Neuron (in vitro differentiated cells): ENCODE data around the gene IKBKE.

Experiments used
- H2AFZ ChIP-seq: one replicate; pipeline ENCODE4 v1.6.1; 2013; ENCODE audit warnings: low read depth, mild to moderate bottlenecking, inconsistent platforms, low read length, moderate library complexity
- H3K27me3 ChIP-seq: one replicate; pipeline ENCODE4 v1.6.1; 2013; ENCODE audit warnings: low read length; ENCODE audit not compliant: insufficient read depth
- H3K36me3 ChIP-seq: one replicate; pipeline ENCODE4 v1.6.1; 2013; ENCODE audit warnings: low read length; ENCODE audit not compliant: insufficient read depth
- H3K4me1 ChIP-seq: one replicate; pipeline ENCODE4 v1.6.1; 2013; ENCODE audit warnings: low read length; ENCODE audit not compliant: insufficient read depth
- H3K4me3 ChIP-seq: 2 replicates; pipeline ENCODE4 v1.5.1; 2013; ENCODE audit warnings: mild to moderate bottlenecking, low read length, moderate library complexity
- H3K9me3 ChIP-seq: one replicate; pipeline ENCODE4 v1.6.1; 2013; ENCODE audit warnings: low read length

The IKBKE gene

GRCh38 chr1:206507284-206508129 is 37.2 kb downstream of the IKBKE start, which contains the start of gene RASSF5:
TSS of gene RASSF5 (plus strand) at chr1:206507531. CDS start at chr1:206507603, 72 bp downstream.
- Histone ChIP-seq H3K9me3 (no peaks in the 10 kb centered on the region), H3K4me1 (peaks cover 14% of the 10 kb centered on the region), H3K27me3 (peaks cover 72% of the 10 kb centered on the region), H2AFZ (no peak within 1 kb of the TSS), H3K36me3 (no peaks in the 10 kb centered on the region), H3K4me3 (no peak within 1 kb of the TSS)

DNA sequence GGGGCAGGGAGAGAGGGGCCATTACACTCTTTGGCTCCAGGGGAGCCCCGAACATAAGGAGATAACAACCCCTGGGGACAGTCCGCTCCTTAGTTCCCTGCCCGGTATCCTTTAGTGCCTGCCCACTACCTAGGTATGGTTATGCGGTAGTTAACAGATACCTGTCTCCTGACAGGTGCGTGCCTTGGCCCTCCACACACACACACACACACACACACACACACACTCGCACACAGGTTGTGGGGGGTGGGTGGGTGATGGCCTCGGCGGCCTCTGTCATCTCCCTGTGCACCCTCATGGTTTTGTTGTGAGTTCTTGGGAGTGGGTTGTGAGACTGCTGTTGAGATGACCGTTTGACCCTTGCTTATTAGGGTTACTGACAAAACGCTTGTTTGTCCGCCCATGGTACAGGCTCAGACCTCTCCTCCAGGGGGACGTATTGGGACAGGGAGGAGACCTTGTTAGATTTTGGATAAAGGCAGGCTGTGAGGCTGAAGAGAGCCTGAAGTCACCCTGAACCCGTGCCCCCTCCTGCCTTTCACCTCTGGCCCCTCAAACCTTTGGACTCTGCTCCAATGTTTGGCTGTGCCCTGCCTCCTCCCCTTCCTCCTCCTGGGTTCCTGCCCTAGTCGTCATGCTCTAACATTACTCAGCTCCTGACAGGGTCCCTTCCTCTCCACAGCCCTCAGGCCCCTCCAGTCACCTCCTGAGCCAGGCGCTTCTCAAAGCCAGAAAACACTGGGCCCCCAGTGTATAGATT is 38.0 kb downstream of the IKBKE start:
- Histone ChIP-seq H3K4me3 (no peak overlapping the region), H2AFZ (no peak overlapping the region), H3K36me3 (no peaks in the 10 kb centered on the region), H3K4me1 (peaks cover 21% of the 10 kb centered on the region), H3K27me3 (peaks cover 79% of the 10 kb centered on the region), H3K9me3 (no peaks in the 10 kb centered on the region)

DNA sequence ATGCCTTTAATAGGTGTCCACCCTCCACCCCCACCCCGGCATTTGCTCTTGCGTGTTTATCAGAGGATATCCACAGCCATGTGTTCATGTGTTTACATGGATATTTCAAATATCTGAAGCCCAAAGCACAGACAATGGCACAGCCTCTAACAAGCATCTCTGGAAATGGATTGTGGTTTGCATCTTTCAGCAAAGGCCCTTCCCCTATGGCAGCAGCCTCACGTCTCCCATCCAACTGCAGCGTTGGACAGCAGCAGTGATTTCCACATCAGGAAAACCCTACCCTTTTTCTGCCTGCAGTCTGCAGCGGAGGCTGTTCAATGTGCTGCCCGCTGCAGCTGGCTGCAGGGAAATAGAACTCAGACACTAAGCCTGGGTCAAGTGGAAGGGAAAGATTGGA is 38.7 kb downstream of the IKBKE start:
- no peaks in the 10 kb centered on the region for H3K36me3 ChIP-seq
- no peak overlapping the region for H3K4me3 ChIP-seq
- H3K4me1 ChIP-seq, result peaks cover 24% of the 10 kb centered on the region
- H3K27me3 ChIP-seq, result peaks cover 83% of the 10 kb centered on the region
- no peaks in the 10 kb centered on the region for H3K9me3 ChIP-seq
- H2AFZ ChIP-seq, result no peak overlapping the region

- H3K4me1 ChIP-seq, result peaks cover 24% of the 10 kb centered on the region
- no peaks in the 10 kb centered on the region for H3K9me3 ChIP-seq
- no peak overlapping the region for H2AFZ ChIP-seq
- no peak overlapping the region for H3K4me3 ChIP-seq
- H3K27me3 ChIP-seq, result peaks cover 81% of the 10 kb centered on the region
- H3K36me3 ChIP-seq, result no peaks in the 10 kb centered on the region
These were observed 39.5 kb downstream of the IKBKE start for GRCh38 chr1:206509612-206510257.

- Histone ChIP-seq H3K27me3 (peaks cover 78% of the 10 kb centered on the region), H3K9me3 (no peaks in the 10 kb centered on the region), H3K36me3 (no peaks in the 10 kb centered on the region), H3K4me3 (no peak overlapping the region), H2AFZ (no peak overlapping the region), H3K4me1 (peaks cover 24% of the 10 kb centered on the region)
These were observed 40.1 kb downstream of the IKBKE start for GRCh38 chr1:206510371-206510770.

- Histone ChIP-seq H2AFZ (peak overlapping the region; percentile 60), H3K27me3 (peaks cover 67% of the 10 kb centered on the region), H3K36me3 (no peaks in the 10 kb centered on the region), H3K4me1 (peaks cover 24% of the 10 kb centered on the region), H3K4me3 (no peak overlapping the region), H3K9me3 (no peaks in the 10 kb centered on the region)
These were observed 41.2 kb downstream of the IKBKE start for GRCh38 chr1:206511362-206512057.

GRCh38 chr1:206512058-206512850 is 42.0 kb downstream of the IKBKE start:
- Histone ChIP-seq H2AFZ (peak overlapping the region; percentile 60), H3K4me3 (peak overlapping the region; percentile 5), H3K4me1 (peaks cover 24% of the 10 kb centered on the region), H3K9me3 (no peaks in the 10 kb centered on the region), H3K27me3 (peaks cover 60% of the 10 kb centered on the region), H3K36me3 (no peaks in the 10 kb centered on the region)

- Histone ChIP-seq H2AFZ (no peak overlapping the region), H3K4me1 (peaks cover 24% of the 10 kb centered on the region), H3K9me3 (no peaks in the 10 kb centered on the region), H3K4me3 (no peak overlapping the region), H3K27me3 (peaks cover 58% of the 10 kb centered on the region), H3K36me3 (no peaks in the 10 kb centered on the region)
These were observed 42.5 kb downstream of the IKBKE start for GRCh38 chr1:206512851-206513180.

GRCh38 chr1:206513312-206514111 is 43.2 kb downstream of the IKBKE start:
- no peak overlapping the region for H3K4me3 ChIP-seq
- H3K27me3 ChIP-seq, result peaks cover 51% of the 10 kb centered on the region
- H3K4me1 ChIP-seq, result peaks cover 24% of the 10 kb centered on the region
- H3K36me3 ChIP-seq, result no peaks in the 10 kb centered on the region
- H3K9me3 ChIP-seq, result no peaks in the 10 kb centered on the region
- no peak overlapping the region for H2AFZ ChIP-seq

DNA sequence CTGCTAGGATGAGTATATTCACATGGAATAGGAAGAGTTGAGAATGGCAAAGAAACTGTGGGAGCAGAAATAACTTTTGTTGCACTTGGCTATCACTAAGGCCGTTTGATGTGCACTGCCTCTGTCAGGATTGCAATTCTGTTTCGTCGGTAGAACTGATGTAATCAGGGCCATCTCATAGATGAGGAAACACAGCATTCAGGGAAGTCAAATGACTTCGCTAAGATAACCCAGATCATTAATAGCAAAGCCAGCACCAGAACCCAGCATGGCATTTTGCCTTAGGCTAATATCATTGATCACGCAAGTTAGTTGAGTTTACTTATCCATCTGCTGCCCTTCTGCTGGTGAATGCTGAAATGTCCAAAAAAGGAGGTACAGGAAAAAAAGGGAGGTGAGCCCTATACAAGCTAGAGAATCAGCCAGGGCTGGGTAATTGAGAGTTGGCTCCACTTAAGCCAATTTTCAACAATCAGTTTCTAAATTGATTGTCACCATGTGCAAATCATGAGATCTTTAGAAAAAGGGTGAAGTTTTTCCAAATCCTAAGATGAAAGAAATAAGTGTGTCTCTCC is 44.6 kb downstream of the IKBKE start:
- Histone ChIP-seq H2AFZ (no peak overlapping the region), H3K36me3 (no peaks in the 10 kb centered on the region), H3K4me3 (no peak overlapping the region), H3K27me3 (peaks cover 37% of the 10 kb centered on the region), H3K4me1 (peaks cover 24% of the 10 kb centered on the region), H3K9me3 (no peaks in the 10 kb centered on the region)

DNA sequence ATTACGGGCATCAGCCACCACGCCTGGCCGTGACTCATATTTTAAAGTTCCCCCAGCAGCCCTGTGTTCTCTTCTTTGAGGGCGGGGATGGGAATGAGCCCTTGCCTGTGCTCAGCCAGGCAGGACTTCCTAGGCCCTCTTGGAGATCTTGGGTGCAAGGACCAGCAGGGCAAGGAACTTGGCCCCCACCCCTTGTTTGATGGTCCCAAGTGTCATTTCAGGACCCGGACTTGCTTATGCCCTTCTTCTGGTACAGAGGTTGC is 46.4 kb downstream of the IKBKE start:
- peaks cover 24% of the 10 kb centered on the region for H3K27me3 ChIP-seq

More for the DNA sequence above, 46.4 kb downstream of the IKBKE start:
- Histone ChIP-seq H3K36me3 (no peaks in the 10 kb centered on the region), H3K4me1 (peaks cover 25% of the 10 kb centered on the region), H3K9me3 (no peaks in the 10 kb centered on the region), H2AFZ (no peak overlapping the region), H3K4me3 (no peak overlapping the region)
